OCI-LY7 (cell line): Measurements from ENCODE around the gene COL9A1. TPM values are rescaled to one million over a fixed set of nuclear protein-coding genes. Genes with fewer than 3 reads are reported as not detected.
"Not testable (repeated sequence)": the region's sequence is repeated elsewhere in the genome, so short reads cannot be mapped to it uniquely, and the experiment has no call there.

Experiments
- BruUV-seq: library from RNA; stranded (reverse); fragments of 400-500 nt; replicated peaks from 2 replicates; lab custom pipeline; 2021; lab: Mats Ljungman, UMichigan
- CTCF ChIA-PET: fragments of 300-600 bp; sonication (Branson Sonifier 250); formaldehyde crosslinking; loops from one replicate; lab custom pipeline; 2022; ENCODE audit warnings: antibody characterized with exemption; ENCODE audit not compliant: unreplicated experiment; lab: Charles Lee
- POLR2A ChIA-PET: fragments of 300-600 bp; sonication (Branson Sonifier 250); formaldehyde crosslinking; loops from one replicate; lab custom pipeline; 2022; ENCODE audit warnings: antibody characterized with exemption; lab: Charles Lee
- DNase-seq: peaks from one replicate; pipeline ENCODE4 v3.0.0-alpha.2; 2015; ENCODE audit warnings: low spot score
- H2AFZ ChIP-seq: fragments of 200-600 bp; sonication (generic), shearing (Covaris generic); 2 replicates; pipeline ENCODE4 v1.6.1; 2014; ENCODE audit warnings: mild to moderate bottlenecking, antibody characterized with exemption, low read length, moderate library complexity
- H3K27ac ChIP-seq: fragments of 200-600 bp; sonication (generic); 2 replicates; pipeline ENCODE4 v1.5.1; 2014; ENCODE audit warnings: mixed run types, low read depth, mild to moderate bottlenecking, moderate library complexity, low read length, inconsistent platforms; ENCODE audit not compliant: poor library complexity, severe bottlenecking
- H3K36me3 ChIP-seq: fragments of 200-600 bp; sonication (generic); 2 replicates; pipeline ENCODE4 v1.6.1; 2014; ENCODE audit warnings: mild to moderate bottlenecking, antibody characterized with exemption, low read length, moderate library complexity, mixed read lengths; ENCODE audit not compliant: insufficient read depth
- H3K4me1 ChIP-seq: fragments of 200-600 bp; sonication (generic); 2 replicates; pipeline ENCODE4 v1.5.1; 2014; ENCODE audit warnings: mild to moderate bottlenecking, low read length; ENCODE audit not compliant: insufficient read depth, poor library complexity, severe bottlenecking
- H3K4me2 ChIP-seq: fragments of 200-600 bp; sonication (generic); 2 replicates; pipeline ENCODE4 v1.6.1; 2014; ENCODE audit warnings: mild to moderate bottlenecking, low read length
- H3K4me3 ChIP-seq: fragments of 200-600 bp; sonication (generic); 2 replicates; pipeline ENCODE4 v1.5.1; 2014; ENCODE audit warnings: mild to moderate bottlenecking, low read depth, low read length; ENCODE audit not compliant: poor library complexity, severe bottlenecking
- H3K79me2 ChIP-seq: fragments of 200-600 bp; sonication (generic); 2 replicates; pipeline ENCODE4 v1.6.1; 2016; ENCODE audit warnings: low read depth, mild to moderate bottlenecking, low read length, moderate library complexity, mixed read lengths; ENCODE audit not compliant: insufficient read depth
- H3K9me2 ChIP-seq: fragments of 200-600 bp; sonication (generic); 2 replicates; pipeline ENCODE4 v1.6.1; 2016; ENCODE audit warnings: mild to moderate bottlenecking, low read length, mixed read lengths; ENCODE audit not compliant: insufficient read depth
- H3K9me3 ChIP-seq: fragments of 200-600 bp; sonication (generic); 2 replicates; pipeline ENCODE4 v1.6.1; 2014; ENCODE audit warnings: mild to moderate bottlenecking, mixed run types, low read length, mixed read lengths
- H4K20me1 ChIP-seq: fragments of 200-600 bp; sonication (generic); 2 replicates; pipeline ENCODE4 v1.6.1; 2014; ENCODE audit warnings: mild to moderate bottlenecking, antibody characterized with exemption, low read length, moderate library complexity, mixed read lengths; ENCODE audit not compliant: insufficient read depth
- EZH2phosphoT487 ChIP-seq: fragments of 200-600 bp; sonication (generic); IDR thresholded peaks from 2 replicates; pipeline ENCODE4 v1.6.1; 2018; ENCODE audit warnings: low read depth, borderline replicate concordance, mild to moderate bottlenecking, mixed run types, antibody characterized with exemption, low read length, moderate library complexity, mixed read lengths
- intact Hi-C: fragments of 100-400 bp; cut with micrococcal nuclease; formaldehyde crosslinking; loops from one replicate; pipeline ENCODE4 v1.10.0; 2022; ENCODE audit not compliant: unreplicated experiment
- total RNA-seq, 2 experiments: library from RNA; depleted of rRNA in 1 of 2; stranded (reverse); fragments of >200 nt in 1 of 2; shearing (Covaris generic) in 1 of 2; gene quantifications; 2 replicates each; pipeline ENCODE4 v1.2.3, GENCODE V29; 2014 to 2022
- TF ChIP-seq, protein P1 (sequence below): fragments of 200-600 bp; sonication (generic); conservative IDR thresholded peaks from 2 replicates; pipeline ENCODE4 v1.5.1; 2014; ENCODE audit warnings: mild to moderate bottlenecking, antibody characterized with exemption, low read length, moderate library complexity, mixed read lengths

The COL9A1 gene
- total RNA-seq, 2 experiments from 2014 or later = not detected

DNA sequence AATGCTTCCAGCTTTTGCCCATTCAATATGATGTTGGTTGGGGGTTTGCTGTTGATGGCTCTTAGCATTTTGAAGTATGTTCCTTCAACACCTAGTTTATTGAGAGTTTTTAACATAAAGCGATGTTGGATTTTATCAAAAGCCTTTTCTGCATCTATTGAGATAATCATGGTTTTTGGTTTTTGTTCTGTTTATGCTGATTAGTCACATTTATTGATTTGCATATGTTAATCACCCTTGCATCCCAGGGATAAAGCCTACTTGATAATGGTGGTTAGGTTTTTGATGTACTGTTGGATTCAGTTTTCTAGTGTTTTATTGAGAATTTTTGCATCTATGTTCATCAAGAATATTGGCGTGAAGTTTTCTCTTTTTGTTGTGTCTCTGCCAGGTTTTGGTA is 40.4 kb upstream of the COL9A1 start:
- CTCF ChIA-PET = no interaction called here
- Histone ChIP-seq H3K36me3 (no peaks in the 10 kb centered on the region), H3K9me2 (no peaks in the 10 kb centered on the region), H3K9me3 (no peaks in the 10 kb centered on the region), H3K27ac (no peak overlapping the region), H2AFZ (no peak overlapping the region), H4K20me1 (no peaks in the 10 kb centered on the region), H3K4me1 (no peaks in the 10 kb centered on the region), H3K79me2 (no peaks in the 10 kb centered on the region), H3K4me3 (no peak overlapping the region), H3K4me2 (no peak overlapping the region)
- DNase-seq = no peak
- BruUV-seq = no TSS peak
- POLR2A ChIA-PET = interaction anchor here (0.9 kb wide), 1 partner anchor 11 kb away, joined by 4 read pairs; no protein-coding TSS in a partner anchor
- intact Hi-C loops = no loop called here
- TF ChIP-seq EZH2phosphoT487 = no peak
- TF ChIP-seq, protein P1, sequence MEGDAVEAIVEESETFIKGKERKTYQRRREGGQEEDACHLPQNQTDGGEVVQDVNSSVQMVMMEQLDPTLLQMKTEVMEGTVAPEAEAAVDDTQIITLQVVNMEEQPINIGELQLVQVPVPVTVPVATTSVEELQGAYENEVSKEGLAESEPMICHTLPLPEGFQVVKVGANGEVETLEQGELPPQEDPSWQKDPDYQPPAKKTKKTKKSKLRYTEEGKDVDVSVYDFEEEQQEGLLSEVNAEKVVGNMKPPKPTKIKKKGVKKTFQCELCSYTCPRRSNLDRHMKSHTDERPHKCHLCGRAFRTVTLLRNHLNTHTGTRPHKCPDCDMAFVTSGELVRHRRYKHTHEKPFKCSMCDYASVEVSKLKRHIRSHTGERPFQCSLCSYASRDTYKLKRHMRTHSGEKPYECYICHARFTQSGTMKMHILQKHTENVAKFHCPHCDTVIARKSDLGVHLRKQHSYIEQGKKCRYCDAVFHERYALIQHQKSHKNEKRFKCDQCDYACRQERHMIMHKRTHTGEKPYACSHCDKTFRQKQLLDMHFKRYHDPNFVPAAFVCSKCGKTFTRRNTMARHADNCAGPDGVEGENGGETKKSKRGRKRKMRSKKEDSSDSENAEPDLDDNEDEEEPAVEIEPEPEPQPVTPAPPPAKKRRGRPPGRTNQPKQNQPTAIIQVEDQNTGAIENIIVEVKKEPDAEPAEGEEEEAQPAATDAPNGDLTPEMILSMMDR = no peak

DNA sequence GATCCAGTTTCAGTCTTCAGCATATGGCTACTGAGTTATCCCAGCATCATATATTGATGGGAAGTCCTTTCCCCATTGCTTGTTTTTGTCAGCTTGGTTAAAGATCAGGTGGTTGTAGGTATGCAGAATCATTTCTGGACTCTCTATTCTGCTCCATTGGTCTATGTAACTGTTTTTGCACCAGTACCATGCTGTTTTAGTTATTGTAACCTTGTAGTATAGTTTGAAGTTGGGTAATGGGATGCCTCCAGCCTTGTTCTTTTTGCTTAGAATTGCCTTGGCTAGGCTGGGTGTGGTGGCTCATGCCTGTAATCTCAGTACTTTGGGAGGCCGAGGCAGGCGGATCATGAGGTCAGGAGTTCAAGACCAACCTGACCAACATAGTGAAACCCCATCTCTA is 36.9 kb upstream of the COL9A1 start:
- H3K4me2 ChIP-seq, CTCF ChIA-PET, H3K4me1 ChIP-seq, H3K4me3 ChIP-seq, BruUV-seq, H3K9me3 ChIP-seq, H3K9me2 ChIP-seq, POLR2A ChIA-PET, intact Hi-C loops, H2AFZ ChIP-seq, DNase-seq, H3K79me2 ChIP-seq, H3K27ac ChIP-seq, H4K20me1 ChIP-seq, H3K36me3 ChIP-seq: not testable (repeated sequence)

DNA sequence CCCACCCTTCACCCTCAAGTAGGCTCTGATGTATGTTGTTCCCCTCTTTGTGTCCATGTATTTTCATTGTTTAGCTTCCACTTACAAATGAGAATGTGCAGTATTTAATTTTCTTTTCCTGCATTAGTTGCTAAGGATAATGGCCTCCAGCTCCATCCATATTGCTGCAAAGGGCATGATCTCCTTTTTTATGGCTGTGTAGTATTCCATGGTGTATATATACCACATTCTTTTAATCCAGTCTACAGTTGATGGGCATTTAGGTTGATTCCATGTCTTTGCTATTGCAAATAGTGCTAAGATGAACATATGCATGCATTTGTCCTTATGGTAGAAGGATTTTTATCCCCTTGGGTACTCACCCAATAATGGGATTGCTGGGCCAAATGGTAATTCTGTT is 35.9 kb upstream of the COL9A1 start:
- Histone ChIP-seq H3K4me1 (no peaks in the 10 kb centered on the region), H3K79me2 (no peaks in the 10 kb centered on the region), H3K27ac (no peak overlapping the region), H3K4me3 (no peak overlapping the region), H4K20me1 (no peaks in the 10 kb centered on the region), H3K36me3 (no peaks in the 10 kb centered on the region), H3K9me2 (no peaks in the 10 kb centered on the region), H2AFZ (no peak overlapping the region), H3K9me3 (no peaks in the 10 kb centered on the region), H3K4me2 (no peak overlapping the region)
- BruUV-seq = no TSS peak
- TF ChIP-seq, protein P1 = no peak
- no peak for TF ChIP-seq EZH2phosphoT487
- intact Hi-C loops = no loop called here
- POLR2A ChIA-PET = no interaction called here
- DNase-seq = no peak
- CTCF ChIA-PET = no interaction called here
